ENCODE results near the gene SUSD1.
A peak's percentile ranks its signal among the peaks of the same experiment; 100 is the strongest.
"Not testable (repeated sequence)": the region's sequence is repeated elsewhere in the genome, so short reads cannot be mapped to it uniquely, and the experiment has no call there.

The SUSD1 gene

DNA sequence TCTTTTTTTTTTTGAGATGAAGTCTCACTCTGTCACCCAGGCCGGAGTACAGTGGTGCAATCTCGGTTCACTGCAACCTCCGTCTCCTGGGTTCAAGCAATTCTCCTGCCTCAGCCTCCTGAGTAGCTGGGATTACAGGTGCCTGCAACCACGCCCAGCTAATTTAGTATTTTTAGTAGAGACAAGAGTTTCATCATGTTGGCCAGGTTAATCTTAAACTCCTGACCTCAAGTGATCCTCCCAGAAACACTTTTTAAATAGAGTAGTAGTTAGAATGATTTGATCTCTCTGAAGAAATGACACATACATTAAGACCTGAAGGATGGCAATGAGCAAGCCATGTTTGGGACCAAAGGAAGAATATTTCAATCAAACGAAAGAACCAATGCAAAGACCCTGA, 46.7 kb downstream of the SUSD1 start:
- DNase-seq = not testable (repeated sequence)

DNA sequence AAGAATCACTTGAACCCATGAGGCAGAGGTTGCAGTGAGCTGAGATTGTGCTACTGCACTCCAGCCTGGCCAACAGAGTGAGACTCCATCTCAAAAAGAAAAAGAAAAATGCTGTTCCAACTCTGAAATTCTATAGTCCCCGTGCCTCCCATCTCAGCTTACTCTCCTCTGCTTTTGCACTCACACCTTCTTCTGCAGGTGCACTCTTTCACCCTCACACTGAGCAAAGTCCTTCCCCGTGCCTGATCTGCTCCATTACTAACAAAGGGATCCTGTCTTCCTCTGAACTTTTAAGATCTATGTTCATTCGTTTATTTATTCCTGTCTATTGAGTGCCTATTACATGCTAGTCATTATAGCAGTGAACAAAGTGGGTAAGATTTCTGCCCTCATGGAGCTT, 47.8 kb downstream of the SUSD1 start:
- DNase-seq = no peak

DNA sequence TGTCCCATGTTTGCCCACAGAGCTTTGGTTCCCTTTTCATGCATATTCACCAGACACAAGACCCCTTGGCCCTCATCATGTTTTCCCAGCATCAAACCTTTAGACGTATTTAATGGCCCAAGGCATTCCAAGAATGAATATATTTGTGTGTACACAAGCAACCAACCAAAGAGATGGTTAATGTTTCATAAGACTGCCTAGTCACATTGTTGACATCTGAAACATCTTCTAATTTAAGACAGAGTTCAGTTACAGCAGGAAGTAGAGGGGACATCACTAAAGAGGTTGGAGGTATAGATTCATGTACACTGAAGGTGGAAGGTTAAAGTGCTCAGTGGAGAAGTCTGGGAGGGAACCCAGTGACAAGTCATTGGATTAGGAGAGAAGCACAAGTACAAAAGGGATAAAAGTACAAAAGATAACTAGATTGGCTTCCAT, 49.1 kb downstream of the SUSD1 start:
- DNase-seq = no peak

DNA sequence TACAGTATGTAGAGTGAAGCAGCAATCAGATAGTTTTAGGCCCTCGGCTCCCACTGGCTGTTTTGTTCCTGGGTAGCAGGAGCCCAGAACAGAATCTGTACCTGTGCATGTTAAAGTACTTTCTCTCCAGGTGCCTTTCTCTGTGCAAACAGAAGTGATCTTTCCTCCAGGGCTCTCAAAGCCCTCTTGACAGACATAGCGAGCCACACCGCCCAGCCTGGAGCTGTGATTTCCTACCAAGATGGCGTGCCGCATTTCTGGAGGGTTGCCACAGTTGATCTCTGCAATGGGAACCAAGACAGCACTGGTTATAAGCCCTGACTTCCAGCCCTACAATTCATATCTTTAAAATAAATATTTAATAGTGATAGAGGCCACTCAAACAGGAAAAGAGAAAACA, 50.9 kb downstream of the SUSD1 start:
- DNase-seq = no peak

DNA sequence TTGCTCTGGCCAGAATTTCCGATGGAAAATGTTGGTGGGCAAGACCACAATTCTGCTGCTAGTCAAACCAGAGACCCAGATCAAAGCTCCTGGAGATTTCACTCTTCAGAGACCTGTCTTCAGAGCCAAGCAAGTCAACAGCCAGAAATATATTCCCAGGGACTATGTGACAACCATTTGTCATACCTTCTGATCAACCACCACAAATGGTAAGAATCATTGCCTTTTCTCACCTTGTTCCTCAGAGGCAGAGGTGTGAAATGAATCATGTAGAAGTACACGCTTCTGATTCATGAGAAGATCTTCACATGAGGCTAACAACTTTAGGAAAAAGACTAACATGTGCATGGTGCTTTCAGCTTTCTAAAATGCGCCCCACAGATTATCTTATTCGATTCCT, 53.5 kb downstream of the SUSD1 start:
- DNase-seq = no peak

DNA sequence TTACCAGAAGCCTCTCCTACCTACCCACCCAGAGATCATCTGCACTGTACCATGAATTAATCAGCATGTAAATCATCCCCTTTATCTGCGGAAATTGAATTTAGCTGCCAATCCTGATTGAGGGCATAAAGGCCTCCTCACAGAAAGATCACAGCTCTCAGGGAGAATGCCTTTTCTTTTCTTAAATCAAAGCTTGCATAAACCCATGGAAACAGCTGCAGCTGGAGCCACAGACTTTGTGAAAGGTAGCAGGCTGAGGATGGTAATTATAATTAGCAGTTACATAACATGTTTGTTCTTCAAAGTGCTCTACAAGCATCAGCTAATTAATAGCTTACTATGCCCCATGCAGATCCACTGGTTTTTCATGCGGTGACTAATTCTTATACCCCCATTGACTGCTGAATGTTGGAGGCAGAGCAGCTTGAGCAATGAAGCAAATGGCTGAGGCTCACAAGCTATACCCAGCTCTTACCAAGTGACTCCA, 54.6 kb downstream of the SUSD1 start:
- DNase-seq = no peak

DNA sequence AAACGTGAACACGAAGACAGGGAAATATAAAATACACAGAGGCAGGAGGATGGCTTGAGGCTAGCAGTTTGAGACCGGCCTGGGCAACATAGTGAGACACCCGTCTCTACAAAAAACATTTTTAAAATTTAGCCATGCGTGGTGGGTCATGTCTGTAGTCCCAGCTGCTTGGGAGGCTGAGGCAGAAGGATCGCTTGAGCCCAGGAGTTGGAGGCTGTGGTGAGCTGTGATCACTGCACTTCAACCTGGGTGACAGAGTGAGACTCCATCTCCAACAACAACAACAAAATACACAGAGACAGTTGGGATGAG, 55.1 kb downstream of the SUSD1 start:
- DNase-seq = no peak

DNA sequence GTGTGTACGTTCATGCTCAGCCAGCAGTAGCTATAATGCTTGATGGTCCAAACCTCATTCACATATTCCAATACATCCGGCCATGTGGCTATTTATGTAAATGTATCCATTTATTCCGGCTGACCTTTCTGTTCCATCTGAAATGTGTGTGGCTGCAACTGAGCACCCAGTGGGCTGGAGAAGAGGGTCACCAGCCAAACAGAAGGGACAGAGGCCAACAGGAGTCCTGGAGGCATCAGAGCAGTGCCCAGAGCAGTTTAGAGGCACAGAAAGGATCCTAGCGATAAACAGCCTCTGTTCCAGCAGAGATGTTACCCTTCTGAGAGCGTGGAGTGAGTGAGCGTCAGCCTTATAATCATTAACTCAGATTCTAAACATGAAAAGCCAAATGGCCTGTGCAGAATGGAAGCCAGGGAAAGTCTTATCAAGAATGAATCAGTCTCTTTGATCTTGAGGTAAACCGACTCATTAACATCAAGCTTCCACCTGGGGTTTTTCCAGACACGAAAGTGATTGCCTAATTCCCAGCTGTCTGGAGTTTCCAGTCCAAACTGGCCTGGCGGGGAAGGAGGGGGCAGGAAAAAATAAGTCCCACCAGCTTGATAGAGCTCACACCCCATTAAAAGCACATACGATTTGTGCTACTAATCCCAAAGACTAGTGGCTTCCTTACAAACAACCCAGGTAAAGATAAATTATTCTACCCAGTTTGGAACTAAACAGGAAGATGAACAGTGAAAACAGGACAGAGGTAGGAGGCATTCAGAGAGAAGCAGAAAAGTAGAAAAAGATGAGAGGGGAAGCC, 55.7 kb downstream of the SUSD1 start:
- no peak for DNase-seq

DNA sequence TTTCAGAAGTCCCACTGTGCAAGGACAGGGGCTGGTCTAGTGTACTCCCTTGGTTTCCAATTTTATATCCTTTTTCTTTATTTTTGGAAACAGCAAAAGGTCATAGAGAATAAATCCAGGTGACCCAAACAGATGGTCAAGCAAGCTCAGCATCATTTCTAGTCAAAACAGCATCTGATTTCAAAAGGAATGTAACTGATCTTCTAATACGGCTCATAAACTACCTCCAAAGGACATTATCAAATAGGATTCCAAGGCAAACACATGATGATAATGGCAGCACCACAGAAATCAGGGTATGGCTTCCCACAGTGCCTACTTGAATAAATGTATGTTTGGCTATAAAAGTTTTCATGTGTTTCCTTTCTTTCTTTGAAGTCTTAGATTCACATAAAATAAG, 57.1 kb downstream of the SUSD1 start:
- no peak for DNase-seq

DNA sequence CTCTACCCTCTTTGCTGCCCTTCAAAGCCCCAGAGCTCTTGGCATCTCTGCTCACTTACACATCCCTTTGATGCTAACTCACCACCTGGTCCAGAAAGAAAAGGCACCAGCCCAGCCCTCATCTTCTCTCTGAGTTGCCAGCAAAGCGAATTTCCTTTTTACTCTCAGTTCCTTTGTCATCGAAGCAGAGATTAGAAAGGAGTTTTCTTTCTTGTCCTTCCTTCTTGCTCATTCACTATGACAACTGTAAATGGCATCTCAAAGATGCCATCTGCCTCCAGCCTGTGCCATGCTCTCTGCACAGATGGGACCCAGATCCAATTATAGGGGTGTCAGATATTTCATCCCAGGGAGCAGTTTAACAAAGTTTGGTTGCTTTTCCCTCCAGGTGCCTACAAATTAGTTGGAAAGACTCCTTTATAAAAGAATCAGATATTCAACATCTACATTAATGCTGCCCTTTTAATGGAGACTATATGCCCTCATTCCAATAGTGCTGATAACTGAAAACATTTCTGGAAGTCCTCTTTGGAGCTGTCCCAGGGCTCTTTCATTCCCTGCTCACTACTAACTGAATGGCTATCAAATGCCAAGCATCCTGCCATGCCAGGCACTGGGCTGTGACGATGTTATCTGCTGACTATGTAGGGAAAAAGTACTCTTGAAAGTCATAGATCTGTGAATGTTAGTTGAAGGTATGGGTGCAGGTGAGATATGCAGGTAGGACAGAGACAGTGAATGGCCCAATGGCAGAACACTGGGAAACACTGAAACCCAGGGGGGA, 58.9 kb downstream of the SUSD1 start:
- no peak for DNase-seq

DNA sequence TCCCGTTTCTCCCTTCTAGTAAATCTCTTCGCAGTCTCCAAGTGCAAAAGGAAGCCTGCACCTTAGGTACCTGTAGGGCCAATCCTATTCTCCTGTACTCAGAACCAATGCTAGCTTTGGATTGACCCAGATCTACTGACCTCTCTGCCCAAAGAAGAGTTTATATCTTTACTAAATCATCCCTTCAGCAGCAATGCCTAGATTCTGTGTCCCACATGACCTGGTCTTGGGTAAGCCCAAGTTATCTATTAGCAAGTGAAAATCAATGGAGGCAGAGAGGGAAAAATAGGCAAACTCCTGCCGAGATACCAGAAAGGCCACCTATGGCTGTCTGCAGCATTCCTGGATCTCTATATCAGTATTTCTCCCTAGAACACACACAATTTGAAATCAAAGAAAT, 60.0 kb downstream of the SUSD1 start:
- no peak for DNase-seq

DNA sequence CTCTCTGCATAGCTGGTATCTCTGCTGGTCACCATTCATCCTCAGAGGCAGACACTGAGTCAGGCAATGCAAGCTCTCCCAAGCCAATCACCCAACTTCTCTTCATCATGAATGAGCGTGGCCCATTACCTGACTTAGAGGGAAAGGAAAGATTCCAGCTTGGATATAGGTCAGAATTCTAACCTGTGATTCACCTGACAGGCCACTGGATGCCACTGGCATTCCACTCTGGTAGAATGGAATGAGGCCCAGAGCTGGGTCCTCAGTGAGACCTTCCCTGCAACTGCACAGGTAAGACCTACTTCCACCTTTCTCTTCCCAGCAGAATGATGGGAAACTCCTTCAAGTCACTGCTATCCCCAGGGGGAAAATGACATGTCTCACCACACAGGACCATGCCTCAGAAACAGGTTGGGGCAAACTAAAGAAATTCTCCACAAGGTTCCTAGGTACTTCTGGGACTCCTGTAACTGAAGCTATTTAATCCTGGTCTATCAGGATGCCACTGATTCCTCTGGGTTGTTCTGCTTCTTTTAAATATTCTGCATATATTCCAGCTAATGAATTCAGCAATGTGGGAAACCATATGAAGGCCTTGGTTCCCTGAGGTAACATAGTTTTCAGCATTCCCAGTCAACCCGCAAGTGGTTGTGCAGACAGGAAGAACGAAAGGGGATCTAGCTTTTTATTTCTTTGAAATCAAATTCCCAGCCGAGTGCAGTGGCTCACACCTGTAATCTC, 62.0 kb downstream of the SUSD1 start:
- peak; percentile 3 for DNase-seq

DNA sequence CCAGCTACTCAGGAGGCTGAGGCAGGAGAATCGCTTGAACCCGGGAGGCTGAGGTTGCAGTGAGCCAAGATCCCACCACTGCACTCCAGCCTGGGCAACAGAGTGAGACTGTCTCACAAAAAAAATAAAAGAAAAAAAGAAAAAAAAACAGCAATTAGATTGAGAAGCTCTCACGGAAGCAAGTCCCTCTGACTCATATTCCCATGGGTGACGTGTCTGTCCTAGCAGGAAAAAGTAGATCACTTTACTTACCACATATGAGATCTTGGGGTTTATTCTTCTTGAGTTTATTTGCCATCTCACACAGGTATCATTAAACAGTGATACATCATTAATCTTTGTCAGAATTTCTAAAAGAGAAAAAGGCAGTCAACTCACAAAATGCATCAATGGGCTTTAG, 62.6 kb downstream of the SUSD1 start:
- DNase-seq = no peak

DNA sequence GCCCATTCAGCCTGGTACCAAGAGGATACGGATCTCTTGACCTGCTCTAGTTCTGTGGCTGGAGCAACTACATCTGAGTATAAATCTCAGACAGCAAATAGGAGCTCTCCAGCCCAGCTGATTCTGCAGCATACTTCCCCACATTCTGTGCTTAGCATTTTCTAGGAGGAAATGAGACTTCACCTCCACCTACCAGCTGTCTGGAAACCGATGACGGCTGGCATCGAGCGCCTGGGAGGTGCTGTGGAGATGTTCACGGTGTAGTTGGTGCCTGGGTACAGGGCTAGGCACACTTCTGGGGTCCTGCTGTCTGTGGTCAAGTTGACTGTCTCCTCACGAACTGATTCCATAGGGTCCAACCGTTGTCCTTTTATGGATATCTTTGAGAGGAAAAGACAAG, 63.6 kb downstream of the SUSD1 start:
- no peak for DNase-seq

DNA sequence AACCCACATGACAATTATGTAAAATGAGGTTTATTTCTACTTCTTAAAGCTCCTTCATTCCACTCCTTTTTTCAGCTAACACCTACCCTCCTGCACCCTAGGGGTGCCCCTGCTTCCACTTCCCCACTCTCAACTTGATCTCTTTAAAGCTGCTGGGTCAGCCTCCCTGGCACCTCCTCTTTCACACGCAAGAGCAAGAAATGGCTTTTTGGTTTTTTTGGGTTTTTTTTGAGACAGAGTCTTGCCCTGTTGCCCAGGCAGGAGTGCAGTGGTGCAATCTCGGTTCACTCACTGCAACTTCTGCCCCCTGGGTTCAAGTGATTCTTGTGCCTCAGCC, 64.4 kb downstream of the SUSD1 start:
- no peak for DNase-seq

DNA sequence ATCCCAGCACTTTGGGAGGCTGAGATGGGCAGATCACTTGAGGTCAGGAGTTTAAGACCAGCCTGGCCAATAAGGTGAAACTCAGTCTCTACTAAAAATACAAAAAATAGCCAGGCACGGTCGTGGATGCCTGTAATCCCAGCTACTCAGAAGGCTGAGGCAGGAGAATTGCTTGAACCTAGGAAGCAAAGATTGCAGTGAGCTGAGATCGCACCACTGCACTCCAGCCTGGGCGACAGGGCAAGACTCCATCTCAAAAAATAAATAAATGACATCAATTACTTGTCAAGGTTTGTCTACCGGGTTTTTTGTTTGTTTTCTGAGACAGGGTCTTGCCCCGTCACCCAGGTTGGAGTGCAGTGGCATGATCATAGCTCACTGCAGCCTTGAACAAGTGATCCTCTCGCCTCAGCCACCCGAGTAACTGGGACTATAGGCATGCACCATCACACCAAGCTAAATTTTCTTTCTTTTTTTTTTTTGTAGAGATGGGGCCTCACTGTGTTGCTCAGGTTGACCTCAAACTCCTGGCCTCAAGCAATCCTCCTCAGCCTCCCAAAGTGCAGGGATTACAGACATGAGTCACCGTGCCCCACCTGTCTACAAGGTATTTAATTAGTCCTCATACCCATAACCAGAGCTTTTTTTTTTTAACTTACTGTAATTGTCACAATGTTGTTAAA, 64.9 kb downstream of the SUSD1 start:
- no peak for DNase-seq

DNA sequence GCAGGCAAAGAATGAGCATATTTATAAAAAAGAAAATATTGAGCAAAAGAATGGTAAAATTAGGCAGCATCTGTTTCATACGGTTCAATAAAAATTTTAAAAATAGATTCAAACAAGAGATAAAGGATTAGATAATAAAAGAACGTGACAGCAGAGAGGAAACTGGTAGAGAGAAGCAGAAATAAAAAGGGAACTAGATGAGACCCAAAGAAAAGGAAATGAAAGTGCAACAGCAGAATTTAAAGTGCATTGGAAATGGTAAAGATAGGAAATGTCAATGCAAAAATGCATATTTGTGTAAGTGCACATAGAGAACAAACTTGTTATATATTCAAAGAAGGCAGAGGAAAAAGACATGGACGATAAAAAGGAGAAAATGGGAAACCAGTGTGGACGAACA, 70.2 kb downstream of the SUSD1 start:
- DNase-seq = no peak

DNA sequence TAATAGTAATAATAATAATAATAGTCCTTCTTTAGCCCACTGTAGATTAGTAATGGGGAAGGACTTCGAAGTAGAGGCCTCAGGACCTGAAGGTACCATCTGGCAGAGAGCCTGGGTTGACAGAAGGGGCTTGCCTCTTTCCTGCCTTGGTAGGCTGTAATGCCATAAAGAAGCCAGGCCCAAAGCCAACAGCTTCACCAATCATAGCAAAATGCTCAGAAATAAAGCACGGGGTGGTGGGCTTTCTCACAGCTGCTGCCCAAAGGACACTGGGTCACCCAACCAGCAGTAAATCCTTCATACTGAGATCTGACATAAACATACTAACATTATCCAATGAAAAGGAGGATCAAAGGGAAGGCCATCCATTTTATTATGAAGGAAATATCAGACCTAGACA, 70.7 kb downstream of the SUSD1 start:
- DNase-seq = no peak

DNA sequence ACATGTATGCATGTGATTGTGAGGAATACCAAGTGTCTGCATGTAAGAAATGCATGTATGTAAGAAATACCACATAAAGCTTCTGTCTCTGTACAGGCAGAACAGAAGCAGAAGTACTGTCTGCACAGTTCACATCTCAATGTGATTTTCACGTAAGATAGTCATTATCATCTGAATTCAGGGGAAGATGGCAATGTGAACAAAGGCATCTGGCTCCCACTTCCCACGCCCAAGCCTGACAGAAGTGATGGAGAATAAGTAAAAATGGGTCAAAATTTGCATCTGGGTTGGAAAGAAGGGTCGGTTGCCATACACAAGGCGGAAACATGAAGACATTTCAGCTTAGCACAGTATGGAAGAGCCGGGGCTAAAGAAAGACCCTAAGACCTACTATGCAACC, 71.7 kb downstream of the SUSD1 start:
- no peak for DNase-seq

DNA sequence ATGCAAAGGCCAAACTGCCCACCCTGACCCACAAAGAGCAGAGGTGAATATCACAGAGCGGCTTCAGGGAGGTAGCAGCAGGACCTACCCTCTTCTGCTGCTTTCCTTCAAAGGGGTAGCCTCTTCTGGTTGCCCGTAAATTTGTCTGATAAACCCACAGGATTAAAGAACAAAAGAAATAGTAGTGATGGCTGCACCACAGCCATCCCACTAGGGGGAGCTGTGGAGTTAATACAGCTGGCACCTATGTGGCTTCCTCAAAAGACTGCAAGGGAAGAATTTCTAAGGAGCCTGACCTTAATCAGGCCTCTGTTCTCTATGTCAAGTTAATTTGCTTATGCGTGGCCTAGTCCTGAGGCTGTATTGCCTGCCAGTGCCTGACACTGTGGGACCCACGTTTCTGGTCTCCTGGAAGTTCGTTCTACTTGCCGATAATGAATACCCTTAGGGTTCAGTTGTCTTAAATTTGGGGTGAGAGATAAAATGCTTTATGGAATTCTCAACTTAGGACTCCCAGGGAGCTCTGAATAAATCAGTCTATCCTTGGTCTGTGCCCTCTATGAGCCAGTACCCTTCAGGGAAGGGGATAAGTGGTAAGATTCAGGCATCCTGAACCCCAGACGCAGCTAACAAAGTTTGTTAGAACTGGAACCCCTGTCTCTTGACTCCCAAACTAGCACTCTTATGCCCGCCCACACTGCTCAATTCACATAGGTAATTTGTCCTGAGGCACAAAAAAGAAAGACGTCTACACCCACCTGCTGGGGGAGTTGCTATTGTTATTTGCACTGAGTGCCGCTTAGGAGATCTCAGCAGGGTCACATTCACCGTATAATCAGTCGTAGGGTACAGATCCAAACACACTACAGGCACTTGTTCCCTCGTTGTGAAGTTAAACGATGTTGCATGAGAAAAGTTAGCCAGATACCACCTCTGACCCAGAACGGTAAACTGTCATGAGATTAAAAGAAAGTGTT, 77.1 kb downstream of the SUSD1 start:
- peak; percentile 68 for DNase-seq

DNA sequence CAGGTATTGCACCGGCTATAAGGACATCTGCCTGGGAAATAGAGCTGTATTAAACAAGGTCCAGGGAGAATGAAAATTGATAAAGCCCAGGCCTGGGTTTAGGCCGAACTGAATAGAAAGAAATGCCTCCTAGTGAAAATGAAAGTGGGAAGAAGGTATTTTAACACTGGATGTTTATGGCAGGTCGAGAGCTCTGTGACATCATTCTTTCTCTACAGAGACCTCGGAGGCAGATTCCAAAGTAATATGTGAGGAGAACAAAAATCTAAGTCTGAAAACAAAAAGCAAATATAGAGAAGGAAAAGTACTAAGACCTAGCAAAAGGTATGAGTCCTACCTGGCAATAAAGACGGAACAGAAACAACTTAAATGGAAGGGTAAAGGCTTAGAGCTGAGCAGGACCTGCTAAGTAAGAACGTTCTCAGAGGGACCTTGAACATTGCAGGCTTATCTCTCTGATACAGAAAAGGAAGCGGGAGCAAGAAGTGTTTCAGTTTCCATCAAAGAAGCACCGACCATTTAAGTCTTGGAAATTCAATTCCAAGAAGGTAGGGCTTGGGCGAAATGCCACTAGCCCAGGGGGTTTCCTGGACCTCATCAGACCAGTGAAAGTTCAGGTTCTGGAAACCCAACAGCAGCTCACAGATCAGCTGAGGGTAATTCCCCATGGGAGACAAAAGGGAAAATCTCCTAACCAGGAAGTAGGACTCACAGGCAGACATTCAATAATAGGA, 80.0 kb downstream of the SUSD1 start:
- no peak for DNase-seq

All from effector CD4-positive, alpha-beta T cell (primary cell).